ENCODE results near the gene NBEAL2.

- TF ChIP-seq EZH2 (IDR thresholded peaks at IDR 0.05; ENCODE audit: low read length, missing control alignments) (no peak), CTCF (conservative IDR thresholded peaks at IDR 0.05 in 1 of 2, IDR thresholded peaks at IDR 0.05 in 1 of 2; ENCODE audit: low read depth in 1 of 2, low read length in 2 of 2) (no peak)
Measured at GRCh38 chr3:46978985-46979944, at the start of gene NBEAL2.

Data from fibroblast of lung (primary cell).